Putamen (tissue), 1 donor: ENCODE measurements around the gene CREM.
"Not testable (repeated sequence)": the region's sequence is repeated elsewhere in the genome, so short reads cannot be mapped to it uniquely, and the experiment has no call there.

Experiments
- DNase-seq: peaks from one replicate; pipeline ENCODE4 v3.0.0-alpha.2; 2016; ENCODE audit warnings: low spot score

Gene CREM

DNA sequence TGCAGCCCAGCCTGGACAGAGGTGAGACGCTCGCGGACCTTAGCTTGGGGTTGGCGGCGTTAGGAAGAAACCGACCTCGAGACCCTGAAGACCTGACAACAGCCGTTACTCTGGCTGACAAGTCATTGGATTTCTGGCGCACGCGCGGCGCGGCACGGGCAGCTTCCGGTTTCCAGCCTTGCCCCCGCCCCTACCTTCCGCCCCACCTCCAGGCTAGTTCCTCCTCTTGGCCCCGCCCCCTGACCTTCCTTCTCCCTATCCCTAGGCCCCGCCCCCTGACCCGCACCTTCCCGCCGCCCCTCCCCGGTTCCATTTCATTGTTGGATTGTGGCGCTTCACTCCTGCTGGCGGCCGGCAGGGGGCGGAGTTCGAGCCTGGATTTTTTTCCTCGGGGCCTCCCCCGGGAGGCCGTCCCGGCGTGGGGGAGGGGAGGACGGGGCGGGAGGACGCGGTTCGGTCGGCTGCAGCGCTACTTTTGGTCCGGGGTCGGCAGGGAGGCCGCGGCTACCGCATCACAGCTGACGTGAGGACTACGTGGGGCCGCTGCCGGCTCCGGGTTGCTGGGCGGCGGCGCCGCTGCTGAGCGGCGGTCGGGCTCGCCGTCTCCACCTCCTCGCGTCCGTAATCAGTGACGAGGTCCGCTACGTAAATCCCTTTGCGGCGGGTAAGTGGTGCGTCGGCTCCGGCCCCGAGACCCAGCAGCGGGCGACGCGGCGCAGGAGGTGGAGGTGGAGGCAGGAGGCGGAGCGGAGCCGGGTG, at the start of gene CREM:
Gene CREM (plus strand): TSS at position 317 of the 759 bp plus-strand sequence. CDS start 10,990 bp downstream, outside the sequence.
- DNase-seq = peak; percentile 96

DNA sequence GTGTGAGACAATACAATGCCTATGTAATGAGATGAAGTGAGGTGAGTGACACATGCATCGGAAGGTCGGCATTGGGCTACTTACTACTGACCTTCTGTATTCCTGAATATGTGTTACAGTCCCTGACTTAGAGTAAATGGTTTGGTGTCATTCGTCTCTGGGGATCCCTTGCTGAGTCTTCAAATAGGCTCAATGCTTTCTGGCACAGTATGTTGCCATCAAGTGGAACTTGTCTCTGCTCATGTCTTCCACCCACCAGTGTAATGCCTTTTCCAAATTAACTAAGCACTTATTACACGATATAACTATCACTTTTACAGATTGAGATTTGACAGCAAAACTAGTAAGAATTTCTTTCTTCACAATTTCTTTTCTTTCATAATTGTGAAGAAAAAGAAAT, 47.4 kb upstream of the CREM start:
- no peak for DNase-seq

DNA sequence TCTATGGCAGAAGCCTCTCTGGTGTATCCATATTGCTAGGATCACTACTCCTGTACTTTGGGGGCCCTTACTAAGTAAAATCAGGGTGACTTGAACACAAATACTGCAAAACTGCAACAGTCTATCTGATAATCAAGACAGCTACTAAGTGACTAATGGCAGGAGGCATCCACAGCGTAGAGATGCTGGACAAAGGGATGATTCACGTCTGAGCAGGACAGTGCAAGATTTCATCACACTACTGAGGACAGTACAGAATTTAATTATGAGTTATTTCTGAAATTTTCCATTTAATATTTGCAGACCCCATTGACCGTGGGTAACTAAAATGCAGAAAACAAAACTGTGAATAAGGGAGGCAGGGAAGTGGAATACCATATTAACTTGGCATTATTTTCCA, 46.9 kb upstream of the CREM start:
- DNase-seq = no peak

DNA sequence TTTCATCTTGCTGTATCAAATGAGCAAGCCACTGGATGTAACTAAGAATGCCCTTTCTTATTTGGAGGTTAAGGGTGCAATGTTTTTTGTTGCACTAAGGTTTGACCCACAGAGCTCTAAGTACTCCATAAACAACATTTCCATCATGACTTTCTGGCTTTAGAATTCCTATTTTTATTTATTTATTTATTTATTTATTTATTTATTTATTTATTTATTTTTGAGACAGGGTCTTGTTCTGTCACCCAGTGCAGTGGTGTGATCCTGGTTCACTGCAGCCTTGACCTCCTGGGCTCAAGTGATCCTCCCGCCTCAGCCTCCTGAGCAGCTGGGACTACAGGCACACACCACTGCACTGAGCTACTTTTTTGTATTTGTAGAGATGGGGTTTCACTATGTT, 46.4 kb upstream of the CREM start:
- DNase-seq = not testable (repeated sequence)

DNA sequence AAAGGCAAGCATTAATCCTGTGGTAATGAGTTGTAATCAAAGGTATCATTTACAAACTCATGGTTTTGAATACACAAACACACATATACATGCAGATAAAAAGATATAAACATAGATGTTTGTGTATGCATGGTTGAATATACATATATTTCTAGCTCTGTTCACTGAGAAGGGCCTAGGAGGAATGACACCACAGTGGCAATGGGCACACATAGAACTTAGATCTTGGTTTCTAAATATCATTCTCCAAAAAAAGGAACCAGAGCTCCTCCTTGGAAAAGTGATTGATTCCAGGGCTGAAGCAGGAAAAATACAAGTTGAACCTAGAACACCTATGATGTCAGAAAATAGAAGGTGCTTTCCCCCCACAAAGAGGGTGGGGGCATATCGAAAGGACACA, 43.4 kb upstream of the CREM start:
- no peak for DNase-seq

DNA sequence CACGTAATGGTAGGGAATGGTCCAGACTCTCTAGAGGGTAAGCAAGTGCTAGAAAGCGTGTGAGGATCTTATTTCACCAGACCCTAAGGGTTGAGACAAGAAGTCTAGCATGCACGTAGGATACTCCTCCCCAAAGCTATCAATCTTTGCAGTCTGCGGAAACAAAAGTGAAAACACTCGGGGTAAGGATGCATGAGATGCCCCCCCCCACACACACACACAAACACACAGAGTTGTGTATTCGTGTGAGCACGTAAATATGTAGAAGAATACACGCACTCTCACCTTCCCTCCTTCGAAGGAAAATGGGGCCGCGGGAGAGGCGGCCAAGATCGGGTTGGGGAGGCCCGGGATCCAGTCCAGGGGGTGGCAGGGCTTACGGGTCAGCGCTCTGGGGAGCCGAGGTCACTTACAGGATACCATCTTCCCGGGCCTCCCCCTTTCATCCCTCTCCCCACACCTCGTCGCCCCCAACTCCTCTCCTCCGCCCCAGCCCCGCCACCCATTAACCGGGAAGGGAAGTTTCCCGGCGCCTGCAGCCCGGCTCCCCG, 37.0 kb upstream of the CREM start:
- peak; percentile 12 for DNase-seq

DNA sequence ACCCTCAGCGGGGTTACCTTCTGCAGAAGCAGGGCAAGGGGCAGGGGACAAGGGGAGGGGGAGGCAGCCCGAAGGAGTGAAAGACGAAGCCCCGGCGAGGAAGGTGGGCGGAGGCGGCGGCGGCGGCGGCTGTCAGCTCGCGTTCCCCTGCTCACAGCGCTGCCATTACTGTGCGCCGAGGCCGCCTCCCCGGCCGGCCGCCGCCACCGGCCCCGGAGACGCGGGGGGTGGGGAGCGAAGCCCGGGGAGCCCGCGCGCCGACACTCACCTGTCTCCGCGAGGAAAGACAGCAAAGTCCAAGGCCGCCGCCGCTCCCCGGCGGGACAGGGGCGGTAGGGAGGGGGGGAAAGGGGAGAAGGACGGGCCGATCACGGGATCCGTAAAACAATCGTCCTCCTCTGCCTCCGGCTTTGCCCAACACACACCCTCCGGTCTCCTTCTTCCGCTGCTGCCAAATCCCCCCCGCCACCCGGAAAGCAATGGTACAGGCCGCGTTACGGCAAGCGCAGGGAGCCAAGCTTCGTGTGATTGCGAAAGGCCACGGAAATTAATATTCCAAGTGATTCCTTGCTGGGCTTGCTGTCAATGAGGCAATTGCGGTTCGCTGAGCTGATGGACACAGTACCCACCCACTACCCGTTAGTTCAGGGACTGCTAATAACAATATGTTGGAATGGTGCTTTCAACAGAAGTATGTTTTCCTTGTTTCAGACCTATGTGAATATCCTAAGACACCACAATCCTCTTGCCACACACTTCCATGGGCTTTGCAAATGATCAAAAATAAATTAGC, 36.3 kb upstream of the CREM start, which contains the start of gene CUL2:
Gene CUL2 (minus strand): TSS at position 180 of the 793 bp plus-strand sequence. CDS start 19,024 bp downstream, outside the sequence.
- peak; percentile 95 for DNase-seq

DNA sequence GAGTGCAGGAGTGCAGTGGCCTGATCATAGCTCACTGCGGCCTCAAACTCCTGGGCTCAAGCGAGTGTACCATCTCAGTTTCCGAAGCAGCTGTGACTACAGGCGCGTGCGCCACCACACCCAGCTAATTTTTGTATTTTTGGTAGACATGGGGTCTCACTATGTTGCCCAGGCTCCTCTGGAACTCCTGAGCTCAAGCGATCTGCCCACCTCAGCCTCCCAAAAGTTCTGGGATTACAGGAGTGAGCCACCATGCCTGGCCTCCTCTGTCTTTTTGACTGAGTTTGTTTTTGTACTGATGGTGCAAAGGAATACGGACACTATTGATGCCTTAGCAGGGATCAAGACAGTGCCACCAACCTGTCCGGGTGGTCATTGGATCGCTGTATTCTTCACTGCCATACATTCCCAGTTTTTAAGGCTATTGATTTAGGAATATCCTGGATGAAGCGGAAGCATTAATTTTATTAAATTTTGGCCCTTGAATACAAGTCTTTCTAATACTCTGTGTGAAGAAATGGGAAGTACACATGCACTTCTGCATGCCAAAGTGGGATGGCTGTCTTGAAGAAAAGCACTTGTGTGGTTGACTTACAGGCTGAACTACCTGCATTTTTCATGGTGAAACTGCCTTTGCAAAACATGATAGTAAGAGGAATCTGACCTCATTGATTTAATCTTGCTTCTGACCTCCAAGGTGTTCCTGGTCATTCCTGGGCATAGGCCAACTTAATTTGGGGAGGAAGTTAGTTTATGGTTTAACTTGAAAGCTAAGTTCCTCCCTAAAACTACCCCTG, 34.5 kb upstream of the CREM start:
- no peak for DNase-seq

DNA sequence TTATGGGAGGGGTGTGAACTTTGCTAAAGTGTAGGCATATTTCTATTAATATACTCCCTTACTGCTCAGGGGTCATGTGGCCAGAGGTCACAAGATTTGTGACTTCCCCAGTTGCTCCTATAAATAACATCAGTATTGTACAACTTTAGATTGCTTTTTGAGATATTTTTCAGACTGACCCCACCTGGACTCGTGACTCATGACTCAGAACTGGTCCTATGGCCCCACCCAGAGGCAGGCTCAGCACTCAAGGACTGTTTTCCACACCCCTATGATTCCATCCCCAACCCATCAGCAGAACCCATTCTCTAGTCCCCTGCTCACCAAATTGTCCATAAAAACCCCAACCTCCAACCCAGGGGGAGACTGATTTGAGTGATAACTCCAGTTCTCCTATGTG, 33.8 kb upstream of the CREM start:
- no peak for DNase-seq

DNA sequence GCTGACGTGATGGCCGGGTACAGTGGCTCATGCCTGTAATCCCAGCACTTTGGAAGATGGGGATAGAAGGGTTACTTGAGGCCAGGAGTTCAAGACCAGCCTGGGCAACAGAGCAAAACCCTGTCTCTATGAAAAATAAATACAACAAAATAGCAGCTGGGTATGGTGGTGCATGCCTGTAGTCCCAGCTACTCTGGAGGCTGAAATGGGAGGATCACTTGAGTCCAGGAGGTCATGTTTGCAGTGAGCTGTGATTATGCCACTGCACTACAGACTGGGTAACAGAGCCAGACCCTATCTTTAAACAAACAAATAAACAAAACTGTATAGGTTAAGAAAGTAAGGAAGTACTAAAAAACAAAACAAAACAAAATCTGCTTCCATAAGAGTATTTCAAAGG, 30.3 kb upstream of the CREM start:
- DNase-seq = no peak

DNA sequence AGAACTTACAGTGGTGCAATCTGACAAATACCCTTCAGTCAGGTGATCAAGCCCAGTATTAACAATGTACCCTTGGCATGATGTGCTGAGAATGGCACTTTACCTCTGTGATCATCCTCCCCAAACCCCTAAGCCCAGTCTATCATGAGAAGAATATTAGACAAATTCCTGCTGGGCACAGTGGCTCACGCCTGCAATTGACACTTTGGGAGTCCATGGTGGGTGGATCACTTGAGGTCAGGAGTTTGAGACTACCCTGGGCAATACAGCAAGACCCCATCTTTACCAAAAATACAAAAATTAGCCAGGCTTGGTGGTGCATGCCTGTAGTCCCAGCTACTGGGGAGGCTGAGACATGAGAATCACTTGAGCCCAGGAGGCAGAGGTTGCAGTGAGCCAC, 29.1 kb upstream of the CREM start:
- no peak for DNase-seq

DNA sequence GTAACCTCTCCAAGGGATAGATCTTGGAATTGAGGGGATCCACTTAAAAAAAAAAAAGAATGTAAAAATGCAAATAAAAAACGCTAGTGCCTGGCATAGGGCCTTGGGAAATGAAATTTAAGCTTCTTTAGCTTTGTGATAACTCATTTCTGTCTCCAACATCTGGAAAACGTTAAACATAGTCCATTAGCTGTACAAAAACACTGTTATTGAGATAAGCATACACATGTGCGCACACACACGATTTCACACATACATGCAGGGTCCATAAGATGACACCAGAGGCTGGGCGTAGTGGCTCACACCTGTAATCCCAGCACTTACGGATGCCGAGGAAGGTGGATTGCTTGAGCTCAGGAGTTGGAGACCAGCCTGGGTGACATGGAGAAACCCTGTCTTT, 22.8 kb upstream of the CREM start:
- no peak for DNase-seq

DNA sequence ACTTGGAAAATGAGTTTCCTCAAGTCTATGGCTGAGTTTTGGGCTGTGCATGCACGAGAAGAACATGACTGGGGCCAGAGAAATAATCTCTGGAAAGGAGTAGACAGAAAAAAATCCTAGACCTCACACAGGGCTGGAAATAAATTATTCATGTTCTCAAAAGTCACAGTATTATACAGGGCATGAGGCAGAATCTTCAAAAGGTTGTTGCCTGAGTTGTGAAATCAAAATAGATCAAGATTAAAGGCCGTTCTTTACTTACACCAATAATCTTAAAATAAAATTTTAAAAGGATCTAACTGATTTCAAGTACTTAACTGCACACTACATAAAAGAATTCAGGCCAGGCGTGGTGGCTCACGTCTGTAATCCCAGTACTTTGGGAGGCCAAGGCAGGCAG, 14.1 kb upstream of the CREM start:
- no peak for DNase-seq

DNA sequence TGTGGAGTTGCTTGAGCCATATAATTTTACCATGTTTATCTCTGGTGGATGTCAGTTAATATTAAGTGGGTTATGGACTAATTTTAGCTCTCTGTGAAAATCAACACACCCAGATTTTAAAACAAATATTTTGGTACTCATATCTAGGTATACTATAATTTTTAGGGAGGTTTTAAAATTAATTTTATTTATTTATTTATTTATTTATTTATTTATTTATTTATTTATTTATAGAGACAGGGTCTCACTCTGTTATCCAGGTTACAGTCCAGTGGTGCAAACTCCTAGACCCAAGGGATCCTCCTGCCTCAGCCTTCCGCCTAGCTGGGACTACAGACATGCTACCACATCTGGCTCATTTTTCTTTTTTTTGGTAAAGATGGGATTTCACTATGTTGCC, 7.3 kb upstream of the CREM start:
- DNase-seq = no peak

DNA sequence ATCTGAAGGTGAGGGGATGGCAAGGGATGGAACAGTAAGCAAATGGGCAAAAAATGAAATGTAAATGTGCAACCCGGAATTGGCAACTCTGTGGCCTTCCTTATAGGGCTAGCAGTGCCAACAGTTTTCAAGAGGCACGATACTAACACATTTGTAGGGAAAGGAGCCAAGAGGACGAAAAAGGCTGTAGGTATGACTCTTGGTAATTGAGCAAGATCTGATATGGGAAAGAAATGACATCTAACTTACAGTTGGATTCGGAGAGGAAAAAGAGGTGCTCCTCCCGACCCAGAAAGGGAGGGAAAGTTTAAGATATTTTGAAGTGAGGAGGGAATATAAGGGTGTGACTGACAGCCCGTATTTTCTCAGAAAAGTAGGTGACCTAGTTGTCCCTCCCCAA, 2.1 kb upstream of the CREM start:
- DNase-seq = no peak

DNA sequence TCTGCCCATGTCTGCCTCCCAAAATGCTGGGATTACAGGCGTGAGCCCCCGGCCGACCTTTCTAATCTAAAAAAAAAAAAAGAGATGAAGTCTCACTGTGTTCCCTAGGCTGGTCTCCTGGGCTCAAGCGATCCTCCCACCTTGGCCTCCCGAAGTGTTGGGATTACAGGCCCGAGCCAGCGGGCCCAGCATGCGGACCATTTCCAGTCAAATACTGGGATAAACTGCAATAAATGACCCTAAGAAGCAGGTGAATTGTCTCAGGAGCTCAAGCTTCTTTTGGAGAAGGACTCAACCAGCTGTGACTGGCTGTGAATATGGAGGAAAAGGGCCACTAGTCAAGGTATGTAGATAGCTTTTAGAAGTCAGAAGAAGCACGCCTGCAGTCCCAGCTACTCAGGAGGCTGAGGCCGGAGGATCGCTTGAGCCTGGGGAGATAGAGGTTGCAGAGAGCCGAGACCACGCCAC, 550 bp upstream of the CREM start:
- DNase-seq = no peak

DNA sequence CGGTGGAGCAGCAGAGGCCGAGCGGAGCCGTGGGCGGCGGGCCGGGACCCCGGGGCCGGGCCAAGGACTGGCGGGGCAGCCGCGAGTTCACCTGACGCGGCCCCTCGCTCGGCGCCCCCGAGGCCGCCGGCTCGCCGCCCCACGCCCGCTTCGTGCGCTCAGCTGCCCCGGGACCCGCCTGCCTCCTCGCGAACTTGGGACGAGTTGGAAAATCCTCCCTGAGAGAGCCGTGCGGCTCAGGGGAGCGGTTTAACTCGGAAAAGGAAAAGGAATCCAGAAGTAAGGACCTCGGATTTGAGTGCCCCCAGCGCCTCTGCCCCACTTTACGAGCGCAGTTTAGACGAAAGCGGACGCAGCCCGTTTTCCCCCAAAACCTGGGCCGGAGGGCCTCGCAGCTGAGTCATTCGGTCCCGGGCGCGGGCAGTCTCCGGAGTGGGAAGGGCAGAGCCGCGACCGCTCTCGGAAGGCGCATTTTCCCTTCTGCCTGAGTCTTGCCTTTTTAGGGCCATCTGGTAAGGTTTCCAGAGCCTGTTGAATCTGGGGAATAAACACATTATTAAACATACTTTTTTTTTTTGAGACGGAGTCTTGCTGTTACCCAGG, 744 bp downstream of the CREM start:
- DNase-seq = peak; percentile 32

DNA sequence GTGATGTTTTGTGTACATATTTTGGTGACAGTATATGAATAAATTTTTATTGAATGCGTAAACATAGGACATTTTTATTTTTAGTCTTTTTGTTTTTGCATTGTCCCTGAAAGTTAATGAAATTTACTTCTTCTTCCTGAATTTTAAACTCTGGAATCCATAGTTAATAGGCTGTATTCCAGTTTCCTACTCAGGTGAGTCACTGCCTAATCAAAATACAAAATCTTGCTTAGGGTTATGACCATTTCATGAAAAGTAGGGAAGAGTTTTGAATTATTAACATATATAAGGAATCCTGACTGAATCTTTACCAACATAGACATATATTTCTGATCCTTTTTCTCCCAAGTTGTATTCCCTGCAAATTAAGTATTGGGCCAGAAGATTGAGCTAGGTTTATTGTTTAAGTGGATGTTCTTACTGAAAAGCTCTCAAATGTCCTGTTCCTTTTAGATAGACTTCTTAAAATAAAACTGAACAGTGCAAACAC, 2.6 kb downstream of the CREM start:
- no peak for DNase-seq

DNA sequence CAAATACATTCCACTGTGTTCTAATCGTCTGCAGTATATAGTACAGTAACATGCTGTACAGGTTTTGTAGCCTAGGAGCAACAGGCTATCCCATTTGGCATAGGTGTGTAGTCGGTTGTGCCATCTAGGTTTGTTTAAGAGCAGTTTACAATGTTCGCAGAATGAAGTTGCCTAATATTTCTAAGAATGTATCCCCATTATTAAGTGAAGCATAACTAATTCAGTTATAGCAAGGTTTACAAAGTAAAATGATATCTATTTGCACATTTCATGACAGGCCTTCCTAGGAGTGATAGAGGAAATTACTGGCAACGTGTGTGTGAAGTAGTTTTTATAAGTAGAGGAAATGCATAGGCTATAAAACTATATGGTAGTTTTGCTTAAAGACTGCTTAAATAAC, 4.0 kb downstream of the CREM start:
- no peak for DNase-seq

DNA sequence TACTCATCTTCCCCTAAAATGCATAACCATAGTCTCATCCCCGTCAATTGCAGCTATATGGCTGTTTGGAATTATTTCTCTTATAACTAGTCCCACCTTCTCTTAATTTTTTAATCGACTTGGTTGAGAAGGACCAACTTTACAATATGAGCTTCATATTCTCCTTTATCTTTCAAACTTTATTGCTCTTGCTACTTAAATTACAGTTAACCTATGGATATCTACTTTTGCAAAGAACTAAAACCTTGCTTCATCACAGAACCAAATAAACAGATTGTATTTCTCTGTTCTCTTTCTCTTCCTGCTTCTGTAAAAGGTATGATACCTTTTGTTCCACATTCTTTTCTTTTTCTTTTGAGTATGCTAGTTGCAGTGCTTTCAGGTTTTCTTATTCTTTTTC, 6.1 kb downstream of the CREM start:
- DNase-seq = no peak

DNA sequence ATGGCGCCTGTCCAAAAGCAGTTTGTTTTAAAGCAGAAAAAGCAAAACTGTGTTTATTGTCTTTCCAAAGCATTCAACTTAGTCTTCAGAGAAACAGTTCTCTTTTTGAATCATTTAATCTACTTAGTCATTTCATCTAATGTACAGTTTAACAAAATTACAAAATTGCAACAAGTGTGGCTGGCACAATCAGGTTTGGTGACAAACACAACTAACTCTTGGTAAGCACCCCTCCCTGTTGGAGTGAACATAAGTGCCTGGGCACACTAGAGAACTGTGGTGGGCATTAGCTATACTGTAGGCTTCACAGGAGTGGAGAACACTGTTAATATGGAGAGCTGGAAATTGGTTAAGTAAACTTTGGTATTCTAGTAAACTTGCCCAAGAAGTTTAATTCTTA, 6.9 kb downstream of the CREM start:
- no peak for DNase-seq

DNA sequence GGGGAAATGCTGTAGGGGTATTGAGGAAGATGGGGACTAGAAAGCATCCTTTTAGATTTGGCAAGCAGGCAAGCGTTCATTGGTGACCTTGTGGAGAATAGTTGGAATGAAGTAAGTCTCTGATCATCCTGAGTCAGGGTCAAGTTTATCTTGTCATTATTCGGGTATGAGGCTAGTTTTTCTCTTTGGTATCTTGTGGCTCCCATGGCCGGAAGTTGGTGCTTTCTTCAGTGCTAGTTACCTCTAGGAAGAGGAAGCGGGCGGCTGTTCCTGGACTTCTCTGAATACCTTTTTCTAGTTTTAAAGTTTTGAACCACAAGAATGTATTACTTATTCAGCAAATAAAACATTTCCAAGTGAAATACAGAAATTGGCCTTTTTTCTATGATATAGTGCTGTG, 9.2 kb downstream of the CREM start:
- DNase-seq = no peak
